GM04503 (cell line): ENCODE data around the gene SLC6A7.

Experiments used
- DNase-seq: peaks from one replicate; pipeline ENCODE4 v3.0.0-alpha.2; 2012; ENCODE audit warnings: low read depth

SLC6A7 gene

GRCh38 chr5:150195736-150196485 lies 6.0 kb downstream of the SLC6A7 start:
- no peak for DNase-seq

GRCh38 chr5:150196514-150196913 lies 6.7 kb downstream of the SLC6A7 start:
- DNase-seq: no peak

- no peak for DNase-seq
Measured at GRCh38 chr5:150196986-150197385, 7.1 kb downstream of the SLC6A7 start.

GRCh38 chr5:150197476-150197875 lies 7.6 kb downstream of the SLC6A7 start:
- DNase-seq: no peak

GRCh38 chr5:150202501-150202900 lies 12.6 kb downstream of the SLC6A7 start:
- no peak for DNase-seq

- DNase-seq: no peak
Measured at GRCh38 chr5:150203832-150204589, 14.1 kb downstream of the SLC6A7 start.

GRCh38 chr5:150204590-150204960 lies 14.7 kb downstream of the SLC6A7 start:
- no peak for DNase-seq

- DNase-seq: no peak
Measured at GRCh38 chr5:150206098-150206778, 16.4 kb downstream of the SLC6A7 start.

- DNase-seq: no peak
Measured at GRCh38 chr5:150206779-150207115, 16.9 kb downstream of the SLC6A7 start.

- DNase-seq: no peak
Measured at GRCh38 chr5:150208187-150209098, 18.6 kb downstream of the SLC6A7 start.

GRCh38 chr5:150209099-150209635 lies 19.3 kb downstream of the SLC6A7 start:
- DNase-seq: no peak

- no peak for DNase-seq
Measured at GRCh38 chr5:150210644-150211043, 20.8 kb downstream of the SLC6A7 start.

- DNase-seq: no peak
Measured at GRCh38 chr5:150211156-150212030, 21.5 kb downstream of the SLC6A7 start.

- DNase-seq: no peak
Measured at GRCh38 chr5:150213530-150213929, 23.7 kb downstream of the SLC6A7 start.

- DNase-seq: no peak
Measured at GRCh38 chr5:150214289-150214688, 24.4 kb downstream of the SLC6A7 start.

- DNase-seq: no peak
Measured at GRCh38 chr5:150215979-150216944, 26.4 kb downstream of the SLC6A7 start.

GRCh38 chr5:150217038-150217437 lies 27.2 kb downstream of the SLC6A7 start:
- no peak for DNase-seq

- DNase-seq: no peak
Measured at GRCh38 chr5:150217873-150218692, 28.2 kb downstream of the SLC6A7 start.

GRCh38 chr5:150218693-150219035 lies 28.8 kb downstream of the SLC6A7 start:
- no peak for DNase-seq
